HepG2 (cell line): ENCODE measurements around the gene PDLIM7. TPM values are rescaled to one million over a fixed set of nuclear protein-coding genes. Genes with fewer than 3 reads are reported as not detected.

Experiments used
- CAMTA2 ChIP-seq: sonication (generic); formaldehyde crosslinking; IDR thresholded peaks from 2 replicates; pipeline ENCODE4 v1.4.0; 2020; ENCODE audit warnings: mild to moderate bottlenecking, missing genetic modification reagents, borderline replicate concordance
- JARID2 ChIP-seq: sonication (generic); formaldehyde crosslinking; IDR thresholded peaks from 2 replicates; pipeline ENCODE4 v1.8.1; 2023; ENCODE audit warnings: missing genetic modification reagents, inconsistent platforms; ENCODE audit not compliant: insufficient replicate concordance
- NR2C2 ChIP-seq: sonication (generic); formaldehyde crosslinking; IDR thresholded peaks from 2 replicates; pipeline ENCODE4 v1.4.0; 2020; ENCODE audit warnings: missing genetic modification reagents, mild to moderate bottlenecking, moderate library complexity, borderline replicate concordance
- POLR2A ChIP-seq, 2 experiments: IDR thresholded peaks; 2 replicates each; pipeline ENCODE4 v1.6.1; 2011; ENCODE audit warnings: low read depth in 2 of 2, low read length in 2 of 2, mild to moderate bottlenecking in 1 of 2, moderate library complexity in 1 of 2; ENCODE audit not compliant: insufficient read depth in 1 of 2
- POLR2AphosphoS2 ChIP-seq: IDR thresholded peaks from 2 replicates; pipeline ENCODE4 v1.6.1; 2011; ENCODE audit warnings: low read depth, low read length, improper control_type of control experiment
- SIX4 ChIP-seq: sonication (generic); formaldehyde crosslinking; IDR thresholded peaks from 2 replicates; pipeline ENCODE4 v1.4.0; 2020; ENCODE audit warnings: missing genetic modification reagents
- SSRP1 ChIP-seq: IDR thresholded peaks from 2 replicates; pipeline ENCODE4 v1.6.1; 2016; ENCODE audit warnings: control low read depth
- ZBTB7B ChIP-seq: sonication (generic); formaldehyde crosslinking; IDR thresholded peaks from 2 replicates; pipeline ENCODE4 v1.4.0; 2020; ENCODE audit warnings: missing genetic modification reagents
- ZNF563 ChIP-seq: sonication (generic); formaldehyde crosslinking; IDR thresholded peaks from 2 replicates; pipeline ENCODE4 v1.8.0; 2022; ENCODE audit warnings: mild to moderate bottlenecking, moderate library complexity, missing genetic modification reagents
- ZNF569 ChIP-seq: sonication (generic); formaldehyde crosslinking; IDR thresholded peaks from 2 replicates; pipeline ENCODE4 v1.5.0; 2020; ENCODE audit warnings: mild to moderate bottlenecking, missing genetic modification reagents, moderate library complexity, borderline replicate concordance
- ZNF644 ChIP-seq: IDR thresholded peaks from 2 replicates; pipeline ENCODE4 v1.6.1; 2016; ENCODE audit warnings: low read depth
- ZNF772 ChIP-seq: sonication (generic); formaldehyde crosslinking; IDR thresholded peaks from 2 replicates; pipeline ENCODE4 v1.5.0; 2020; ENCODE audit warnings: mild to moderate bottlenecking, missing genetic modification reagents
- ZSCAN25 ChIP-seq: sonication (generic); formaldehyde crosslinking; IDR thresholded peaks from 2 replicates; pipeline ENCODE4 v1.8.0; 2022; ENCODE audit warnings: mild to moderate bottlenecking, missing genetic modification reagents
- polyA plus RNA-seq, 8 experiments: library from polyadenylated mRNA; depleted of rRNA in 3 of 8; stranded (reverse) in 7 of 8; unstranded in 1 of 8; fragments of >200 nt; fragmentation: Illumina TruSeq in 4 of 8; extraction: Trizol in 4 of 8; gene quantifications; 2 replicates each; pipeline versions ENCODE4 v1.2.1 to v1.2.3, GENCODE V29; 2011 to 2016; ENCODE audit warnings: low read depth in 4 of 8, missing spikeins in 1 of 8, mixed read lengths in 1 of 8; ENCODE audit not compliant: insufficient read depth in 1 of 8
- total RNA-seq, 5 experiments: library from RNA; depleted of rRNA; stranded (reverse); fragments of >200 nt; fragmentation: Illumina TruSeq; extraction: Trizol; gene quantifications; 2 replicates each; pipeline ENCODE4 v1.2.3, GENCODE V29; 2016; ENCODE audit warnings: low read depth in 1 of 5
- TF ChIP-seq, protein P1 (sequence below): fragments of 450-650 bp; IDR thresholded peaks from 2 replicates; pipeline ENCODE4 v1.6.1; 2017; ENCODE audit warnings: mild to moderate bottlenecking
- TF ChIP-seq, protein P2 (sequence below): sonication (generic); formaldehyde crosslinking; IDR thresholded peaks from 2 replicates; pipeline ENCODE4 v1.4.0; 2020; ENCODE audit warnings: mild to moderate bottlenecking, missing genetic modification reagents, borderline replicate concordance
- TF ChIP-seq, protein P3 (sequence below): sonication (generic); formaldehyde crosslinking; IDR thresholded peaks from 2 replicates; pipeline ENCODE4 v1.5.1; 2020; ENCODE audit warnings: missing genetic modification reagents, mild to moderate bottlenecking, borderline replicate concordance
- TF ChIP-seq, protein P4 (sequence below): sonication (generic); formaldehyde crosslinking; IDR thresholded peaks from 2 replicates; pipeline ENCODE4 v1.5.0; 2020; ENCODE audit warnings: missing genetic modification reagents
- TF ChIP-seq, protein P5 (sequence below): sonication (generic); IDR thresholded peaks from 2 replicates; pipeline ENCODE4 v1.6.1; 2016; ENCODE audit warnings: low read depth, borderline replicate concordance

Gene PDLIM7
- total and polyA plus RNA-seq, 2 of the 13 experiments (the other 11 are each of a cell fraction or from before 2014, with no cell fraction given) = 21.1 to 31.3 TPM

DNA sequence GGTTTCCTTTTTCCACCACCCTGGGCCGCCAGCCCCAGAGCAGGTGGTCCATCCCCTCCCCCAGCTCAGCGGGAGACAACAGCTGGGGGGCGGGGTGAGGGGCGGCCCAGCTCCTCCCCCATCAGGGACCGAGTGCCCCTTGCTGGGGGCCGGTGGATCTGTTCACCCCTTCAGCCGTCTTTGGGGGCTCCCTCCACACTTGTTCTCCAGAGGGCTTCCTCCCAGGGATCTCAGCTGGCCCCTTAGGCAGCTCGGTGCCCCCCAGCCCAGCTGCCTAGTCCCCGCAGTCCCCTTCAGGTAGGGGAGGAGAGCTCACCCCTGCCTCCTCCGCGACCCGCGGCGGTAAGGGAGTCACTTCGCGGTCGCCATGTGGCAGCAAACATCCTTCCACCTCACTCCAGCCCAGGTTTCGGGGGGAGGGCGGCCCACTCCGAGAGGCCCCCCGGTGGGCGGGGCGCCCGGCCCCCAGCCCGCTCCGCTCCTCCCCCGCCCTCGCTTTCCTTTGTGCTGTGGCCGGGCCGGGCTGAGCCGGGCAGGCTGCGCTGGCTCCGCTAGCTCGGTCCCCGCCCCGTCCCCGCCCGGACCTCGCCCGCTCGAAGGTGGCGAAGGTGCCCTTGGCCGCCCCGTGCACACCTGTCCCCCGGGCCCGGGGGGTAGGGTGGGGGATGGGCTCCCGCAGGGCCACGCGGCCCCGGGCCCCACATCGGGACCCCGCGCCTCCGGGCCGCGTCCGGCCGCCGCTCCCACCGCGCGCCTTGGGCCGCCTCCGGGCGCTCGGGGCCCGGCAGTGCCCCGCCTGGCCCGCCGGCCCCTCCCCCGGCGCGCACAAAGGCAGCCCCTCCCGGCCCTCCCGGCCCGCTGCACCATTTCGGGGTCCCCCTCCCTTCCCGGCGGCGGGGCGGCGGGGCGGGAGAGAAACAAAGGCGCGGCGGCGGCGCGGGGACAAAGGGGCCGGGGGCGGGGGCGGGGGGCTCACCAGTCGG lies 24.7 kb downstream of the PDLIM7 start (continued):
- TF ChIP-seq, protein P1, sequence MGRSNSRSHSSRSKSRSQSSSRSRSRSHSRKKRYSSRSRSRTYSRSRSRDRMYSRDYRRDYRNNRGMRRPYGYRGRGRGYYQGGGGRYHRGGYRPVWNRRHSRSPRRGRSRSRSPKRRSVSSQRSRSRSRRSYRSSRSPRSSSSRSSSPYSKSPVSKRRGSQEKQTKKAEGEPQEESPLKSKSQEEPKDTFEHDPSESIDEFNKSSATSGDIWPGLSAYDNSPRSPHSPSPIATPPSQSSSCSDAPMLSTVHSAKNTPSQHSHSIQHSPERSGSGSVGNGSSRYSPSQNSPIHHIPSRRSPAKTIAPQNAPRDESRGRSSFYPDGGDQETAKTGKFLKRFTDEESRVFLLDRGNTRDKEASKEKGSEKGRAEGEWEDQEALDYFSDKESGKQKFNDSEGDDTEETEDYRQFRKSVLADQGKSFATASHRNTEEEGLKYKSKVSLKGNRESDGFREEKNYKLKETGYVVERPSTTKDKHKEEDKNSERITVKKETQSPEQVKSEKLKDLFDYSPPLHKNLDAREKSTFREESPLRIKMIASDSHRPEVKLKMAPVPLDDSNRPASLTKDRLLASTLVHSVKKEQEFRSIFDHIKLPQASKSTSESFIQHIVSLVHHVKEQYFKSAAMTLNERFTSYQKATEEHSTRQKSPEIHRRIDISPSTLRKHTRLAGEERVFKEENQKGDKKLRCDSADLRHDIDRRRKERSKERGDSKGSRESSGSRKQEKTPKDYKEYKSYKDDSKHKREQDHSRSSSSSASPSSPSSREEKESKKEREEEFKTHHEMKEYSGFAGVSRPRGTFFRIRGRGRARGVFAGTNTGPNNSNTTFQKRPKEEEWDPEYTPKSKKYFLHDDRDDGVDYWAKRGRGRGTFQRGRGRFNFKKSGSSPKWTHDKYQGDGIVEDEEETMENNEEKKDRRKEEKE = no peak
- TF ChIP-seq SSRP1 (CRISPR knock-in tag) (no peak), CAMTA2 (CRISPR knock-in tag) (no peak), JARID2 (CRISPR knock-in tag) (no peak), NR2C2 (CRISPR knock-in tag) (0 out of 2 replicates have a peak, but pooled peaks have one; percentile 15), ZNF644 (no peak), POLR2AphosphoS2 (no peak), POLR2A (IDR thresholded peaks at IDR 0.05; ENCODE audit: insufficient read depth in 1 of 2, low read depth in 2 of 2, low read length in 2 of 2) (peak in 1 of 2 experiments; percentile 42; a peak in 1 of 4 replicates), ZNF569 (CRISPR knock-in tag) (no peak), ZNF772 (no peak), ZNF563 (no peak), SIX4 (CRISPR knock-in tag) (no peak), ZSCAN25 (0 out of 2 replicates have a peak, but pooled peaks have one; percentile 35), ZBTB7B (CRISPR knock-in tag) (no peak)
- TF ChIP-seq, protein P2, sequence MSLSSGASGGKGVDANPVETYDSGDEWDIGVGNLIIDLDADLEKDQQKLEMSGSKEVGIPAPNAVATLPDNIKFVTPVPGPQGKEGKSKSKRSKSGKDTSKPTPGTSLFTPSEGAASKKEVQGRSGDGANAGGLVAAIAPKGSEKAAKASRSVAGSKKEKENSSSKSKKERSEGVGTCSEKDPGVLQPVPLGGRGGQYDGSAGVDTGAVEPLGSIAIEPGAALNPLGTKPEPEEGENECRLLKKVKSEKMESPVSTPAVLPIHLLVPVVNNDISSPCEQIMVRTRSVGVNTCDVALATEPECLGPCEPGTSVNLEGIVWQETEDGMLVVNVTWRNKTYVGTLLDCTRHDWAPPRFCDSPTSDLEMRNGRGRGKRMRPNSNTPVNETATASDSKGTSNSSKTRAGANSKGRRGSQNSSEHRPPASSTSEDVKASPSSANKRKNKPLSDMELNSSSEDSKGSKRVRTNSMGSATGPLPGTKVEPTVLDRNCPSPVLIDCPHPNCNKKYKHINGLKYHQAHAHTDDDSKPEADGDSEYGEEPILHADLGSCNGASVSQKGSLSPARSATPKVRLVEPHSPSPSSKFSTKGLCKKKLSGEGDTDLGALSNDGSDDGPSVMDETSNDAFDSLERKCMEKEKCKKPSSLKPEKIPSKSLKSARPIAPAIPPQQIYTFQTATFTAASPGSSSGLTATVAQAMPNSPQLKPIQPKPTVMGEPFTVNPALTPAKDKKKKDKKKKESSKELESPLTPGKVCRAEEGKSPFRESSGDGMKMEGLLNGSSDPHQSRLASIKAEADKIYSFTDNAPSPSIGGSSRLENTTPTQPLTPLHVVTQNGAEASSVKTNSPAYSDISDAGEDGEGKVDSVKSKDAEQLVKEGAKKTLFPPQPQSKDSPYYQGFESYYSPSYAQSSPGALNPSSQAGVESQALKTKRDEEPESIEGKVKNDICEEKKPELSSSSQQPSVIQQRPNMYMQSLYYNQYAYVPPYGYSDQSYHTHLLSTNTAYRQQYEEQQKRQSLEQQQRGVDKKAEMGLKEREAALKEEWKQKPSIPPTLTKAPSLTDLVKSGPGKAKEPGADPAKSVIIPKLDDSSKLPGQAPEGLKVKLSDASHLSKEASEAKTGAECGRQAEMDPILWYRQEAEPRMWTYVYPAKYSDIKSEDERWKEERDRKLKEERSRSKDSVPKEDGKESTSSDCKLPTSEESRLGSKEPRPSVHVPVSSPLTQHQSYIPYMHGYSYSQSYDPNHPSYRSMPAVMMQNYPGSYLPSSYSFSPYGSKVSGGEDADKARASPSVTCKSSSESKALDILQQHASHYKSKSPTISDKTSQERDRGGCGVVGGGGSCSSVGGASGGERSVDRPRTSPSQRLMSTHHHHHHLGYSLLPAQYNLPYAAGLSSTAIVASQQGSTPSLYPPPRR (CRISPR knock-in tag) = no peak
- TF ChIP-seq, protein P3, sequence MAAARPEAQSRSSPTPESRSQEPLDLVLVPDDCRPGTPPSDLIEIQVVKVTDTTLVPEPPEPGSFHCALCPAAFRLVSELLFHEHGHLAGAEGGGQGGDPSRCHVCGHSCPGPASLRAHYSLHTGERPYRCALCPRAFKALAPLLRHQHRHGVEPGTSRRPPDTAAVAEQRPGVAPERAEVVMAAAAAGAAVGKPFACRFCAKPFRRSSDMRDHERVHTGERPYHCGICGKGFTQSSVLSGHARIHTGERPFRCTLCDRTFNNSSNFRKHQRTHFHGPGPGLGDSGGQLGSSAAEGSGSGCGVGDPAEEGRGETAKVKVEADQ = 0 out of 2 replicates have a peak, but pooled peaks have one; percentile 12
- TF ChIP-seq, protein P4, sequence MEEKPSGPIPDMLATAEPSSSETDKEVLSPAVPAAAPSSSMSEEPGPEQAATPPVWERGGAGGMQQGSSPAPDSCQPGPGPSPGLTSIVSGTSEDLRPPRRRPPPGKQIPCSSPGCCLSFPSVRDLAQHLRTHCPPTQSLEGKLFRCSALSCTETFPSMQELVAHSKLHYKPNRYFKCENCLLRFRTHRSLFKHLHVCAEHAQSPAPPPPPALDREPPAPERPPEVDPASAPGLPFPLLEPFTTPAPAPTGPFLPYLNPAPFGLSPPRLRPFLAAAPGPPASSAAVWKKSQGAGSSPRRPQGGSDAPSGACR (CRISPR knock-in tag) = no peak
- TF ChIP-seq, protein P5, sequence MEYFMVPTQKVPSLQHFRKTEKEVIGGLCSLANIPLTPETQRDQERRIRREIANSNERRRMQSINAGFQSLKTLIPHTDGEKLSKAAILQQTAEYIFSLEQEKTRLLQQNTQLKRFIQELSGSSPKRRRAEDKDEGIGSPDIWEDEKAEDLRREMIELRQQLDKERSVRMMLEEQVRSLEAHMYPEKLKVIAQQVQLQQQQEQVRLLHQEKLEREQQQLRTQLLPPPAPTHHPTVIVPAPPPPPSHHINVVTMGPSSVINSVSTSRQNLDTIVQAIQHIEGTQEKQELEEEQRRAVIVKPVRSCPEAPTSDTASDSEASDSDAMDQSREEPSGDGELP = peak; percentile 72; the same call in 1 of the 2 replicates
